GM23248 (cell line): Measurements from ENCODE around the gene OR2C3. TPM values are rescaled to one million over a fixed set of nuclear protein-coding genes. Genes with fewer than 3 reads are reported as not detected.
"Not testable (repeated sequence)": the region's sequence is repeated elsewhere in the genome, so short reads cannot be mapped to it uniquely, and the experiment has no call there.

Experiments
- DNase-seq: peaks from one replicate; pipeline ENCODE4 v3.0.0-alpha.2; 2015
- H2AFZ ChIP-seq: fragments of 200-600 bp; sonication (generic); 2 replicates; pipeline ENCODE4 v1.6.1; 2016; ENCODE audit warnings: antibody characterized with exemption
- H3F3A ChIP-seq: fragments of 200-600 bp; sonication (generic); 2 replicates; pipeline ENCODE4 v1.6.1; 2016; ENCODE audit warnings: mild to moderate bottlenecking, antibody characterized with exemption, mixed run types; ENCODE audit not compliant: insufficient read depth
- H3K27ac ChIP-seq: fragments of 200-600 bp; sonication (generic); 2 replicates; pipeline ENCODE4 v1.5.1; 2016; ENCODE audit warnings: mild to moderate bottlenecking
- H3K27me3 ChIP-seq: fragments of 200-600 bp; sonication (generic); replicated peaks from 2 replicates; pipeline ENCODE4 v1.6.1; 2016; ENCODE audit warnings: mild to moderate bottlenecking; ENCODE audit not compliant: insufficient read depth
- H3K36me3 ChIP-seq: fragments of 200-600 bp; sonication (generic); 2 replicates; pipeline ENCODE4 v1.6.1; 2016; ENCODE audit warnings: low read depth, mild to moderate bottlenecking
- H3K4me1 ChIP-seq: fragments of 200-600 bp; sonication (generic); 2 replicates; pipeline ENCODE4 v1.6.1; 2016; ENCODE audit warnings: mild to moderate bottlenecking; ENCODE audit not compliant: insufficient read depth
- H3K4me2 ChIP-seq: fragments of 200-600 bp; sonication (generic); one replicate; pipeline ENCODE4 v1.6.1; 2016; ENCODE audit warnings: mild to moderate bottlenecking; ENCODE audit not compliant: unreplicated experiment
- H3K4me3 ChIP-seq: fragments of 200-600 bp; sonication (generic); 2 replicates; pipeline ENCODE4 v1.5.1; 2016; ENCODE audit warnings: mild to moderate bottlenecking
- H3K79me2 ChIP-seq: fragments of 200-600 bp; sonication (generic); 2 replicates; pipeline ENCODE4 v1.6.1; 2016; ENCODE audit warnings: mild to moderate bottlenecking; ENCODE audit not compliant: insufficient read depth
- H3K9ac ChIP-seq: fragments of 200-600 bp; sonication (generic); 2 replicates; pipeline ENCODE4 v1.6.1; 2016; ENCODE audit warnings: mild to moderate bottlenecking
- H3K9me2 ChIP-seq: fragments of 200-600 bp; sonication (generic); 2 replicates; pipeline ENCODE4 v1.6.1; 2016; ENCODE audit warnings: mixed run types, mild to moderate bottlenecking, moderate library complexity; ENCODE audit not compliant: insufficient read depth
- H3K9me3 ChIP-seq: fragments of 200-600 bp; sonication (generic); one replicate; pipeline ENCODE4 v1.6.1; 2017; ENCODE audit warnings: low read depth
- H4K20me1 ChIP-seq: fragments of 200-600 bp; sonication (generic); 2 replicates; pipeline ENCODE4 v1.6.0; 2016; ENCODE audit not compliant: insufficient read depth
- EZH2 ChIP-seq: fragments of 200-600 bp; sonication (generic); IDR thresholded peaks from 2 replicates; pipeline ENCODE4 v1.6.1; 2018; ENCODE audit warnings: antibody characterized with exemption, mild to moderate bottlenecking; ENCODE audit not compliant: insufficient read depth, poor library complexity, severe bottlenecking
- EZH2phosphoT487 ChIP-seq: fragments of 200-600 bp; sonication (generic); IDR thresholded peaks from 2 replicates; pipeline ENCODE4 v1.6.1; 2018; ENCODE audit warnings: antibody characterized with exemption, moderate library complexity, mild to moderate bottlenecking, low read depth; ENCODE audit not compliant: insufficient read depth
- WGBS, 2 experiments: methylation state at CpG; one replicate each; pipeline ENCODE4 v1.1.6; 2015 to 2017; ENCODE audit warnings: low lambda C conversion rate in 2 of 2, low coverage in 1 of 2; ENCODE audit errors: missing lambda C conversion rate in 2 of 2; 5-methylcytosine and 5-hydroxymethylcytosine counted together
- in situ Hi-C: fragments of 300-500 bp; cut with MboI; formaldehyde crosslinking; loops from 2 replicates; pipeline ENCODE4 v1.15.0; 2020
- polyA plus RNA-seq: library from polyadenylated mRNA; unstranded; fragments of >200 nt; fragmentation: Nextera tagmentation; extraction: Ambion mirVana; gene quantifications from 2 replicates; pipeline ENCODE4 v1.2.1, GENCODE V29; 2016
- total RNA-seq: library from RNA; depleted of rRNA; stranded (reverse); fragments of >200 nt; shearing (Covaris generic); gene quantifications from 2 replicates; pipeline ENCODE4 v1.2.3, GENCODE V29; 2014

Gene OR2C3
- total and polyA plus RNA-seq, 2 experiments from 2014 or later = 0.22 TPM; not detected in 1

DNA sequence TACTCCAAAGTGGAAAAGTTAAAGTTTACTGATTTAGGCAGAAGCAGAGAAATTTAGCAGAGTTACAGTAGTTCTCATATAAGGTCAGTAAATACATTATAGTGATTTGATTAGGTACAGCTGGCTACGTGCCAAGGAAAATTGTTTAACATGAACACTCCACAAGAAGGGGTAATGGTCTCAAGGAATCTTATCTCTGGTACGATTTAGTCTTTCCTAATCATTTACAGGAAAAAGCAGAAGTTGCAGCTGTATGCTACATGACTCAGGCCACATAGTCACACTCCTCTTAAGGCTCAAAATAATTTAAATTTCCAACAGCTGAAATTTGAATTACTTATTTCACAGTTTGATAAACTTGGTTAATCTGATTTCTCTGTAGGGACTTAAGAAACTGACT is 41.5 kb downstream of the OR2C3 start:
- H3K9me2 ChIP-seq = no peaks in the 10 kb centered on the region
- no peak overlapping the region for H3K9ac ChIP-seq
- no peaks in the 10 kb centered on the region for H3K27me3 ChIP-seq
- no peaks in the 10 kb centered on the region for H3K79me2 ChIP-seq
- WGBS, 2 experiments = 1 to 2% methylated on average over 2 of the region's 2 CpGs
- no peaks in the 10 kb centered on the region for H3K9me3 ChIP-seq
- no peaks in the 10 kb centered on the region for H4K20me1 ChIP-seq
- no peak for TF ChIP-seq EZH2phosphoT487
- no peak overlapping the region for H3K4me3 ChIP-seq
- H3K4me1 ChIP-seq = no peaks in the 10 kb centered on the region
- DNase-seq = peak; percentile 11
- H3K4me2 ChIP-seq = no peak overlapping the region
- H3K36me3 ChIP-seq = no peaks in the 10 kb centered on the region
- H2AFZ ChIP-seq = no peak overlapping the region
- no peaks in the 10 kb centered on the region for H3F3A ChIP-seq
- in situ Hi-C loops = no loop called here
- H3K27ac ChIP-seq = no peak overlapping the region

DNA sequence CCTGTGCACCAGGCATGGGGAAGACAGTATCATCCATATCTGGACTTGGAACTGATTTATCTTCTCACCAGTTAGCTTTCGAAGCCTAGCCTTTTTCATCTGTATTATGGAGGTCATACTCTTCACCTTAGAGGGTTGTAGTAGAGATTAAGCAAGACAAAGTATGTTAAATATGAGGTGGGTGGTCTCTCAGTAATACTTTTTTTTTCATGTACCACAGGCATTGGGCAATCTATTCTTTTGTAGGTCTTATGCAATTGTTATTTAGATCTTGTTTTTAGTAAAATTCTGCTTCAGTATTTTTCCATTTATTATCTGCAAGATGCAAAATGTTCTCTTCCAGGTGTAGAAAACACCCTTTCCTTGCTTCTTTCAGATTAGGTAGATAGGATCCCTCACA is 43.1 kb downstream of the OR2C3 start:
- no peak overlapping the region for H3K9ac ChIP-seq
- H3K27ac ChIP-seq = no peak overlapping the region
- H3K9me2 ChIP-seq = no peaks in the 10 kb centered on the region
- TF ChIP-seq EZH2phosphoT487 (no peak), EZH2 (no peak)
- H3K4me1 ChIP-seq = no peaks in the 10 kb centered on the region
- H3K79me2 ChIP-seq = no peaks in the 10 kb centered on the region
- no peak overlapping the region for H2AFZ ChIP-seq
- H3K4me2 ChIP-seq = no peak overlapping the region
- H3K4me3 ChIP-seq = no peak overlapping the region
- 16 to 24% methylated on average over 1 of the region's 1 CpG for WGBS, 2 experiments
- H3F3A ChIP-seq = no peaks in the 10 kb centered on the region
- no peak for DNase-seq
- H3K27me3 ChIP-seq = no peaks in the 10 kb centered on the region
- H4K20me1 ChIP-seq = no peaks in the 10 kb centered on the region
- no peaks in the 10 kb centered on the region for H3K9me3 ChIP-seq
- in situ Hi-C loops = no loop called here
- no peaks in the 10 kb centered on the region for H3K36me3 ChIP-seq

DNA sequence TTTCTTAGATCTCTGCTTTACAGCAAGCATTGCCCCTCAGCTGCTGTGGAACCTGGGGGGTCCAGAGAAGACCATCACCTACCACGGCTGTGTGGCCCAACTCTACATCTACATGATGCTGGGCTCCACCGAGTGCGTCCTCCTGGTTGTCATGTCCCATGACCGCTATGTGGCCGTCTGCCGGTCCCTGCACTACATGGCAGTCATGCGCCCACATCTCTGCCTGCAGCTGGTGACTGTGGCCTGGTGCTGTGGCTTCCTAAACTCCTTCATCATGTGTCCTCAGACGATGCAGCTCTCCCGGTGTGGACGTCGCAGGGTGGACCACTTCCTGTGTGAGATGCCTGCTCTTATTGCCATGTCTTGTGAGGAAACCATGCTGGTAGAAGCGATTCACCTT is 44.9 kb downstream of the OR2C3 start:
- Histone ChIP-seq H3K36me3 (no peaks in the 10 kb centered on the region), H2AFZ (no peak overlapping the region), H3K4me3 (no peak overlapping the region), H3K79me2 (no peaks in the 10 kb centered on the region), H4K20me1 (no peaks in the 10 kb centered on the region), H3F3A (no peaks in the 10 kb centered on the region), H3K27ac (no peak overlapping the region), H3K4me2 (no peak overlapping the region), H3K9me2 (no peaks in the 10 kb centered on the region), H3K27me3 (no peaks in the 10 kb centered on the region), H3K4me1 (no peaks in the 10 kb centered on the region), H3K9ac (no peak overlapping the region), H3K9me3 (no peaks in the 10 kb centered on the region)
- TF ChIP-seq EZH2 (no peak), EZH2phosphoT487 (no peak)
- WGBS, 2 experiments = 57 to 65% methylated on average over 12 of the region's 12 CpGs
- DNase-seq = no peak
- in situ Hi-C loops = no loop called here

DNA sequence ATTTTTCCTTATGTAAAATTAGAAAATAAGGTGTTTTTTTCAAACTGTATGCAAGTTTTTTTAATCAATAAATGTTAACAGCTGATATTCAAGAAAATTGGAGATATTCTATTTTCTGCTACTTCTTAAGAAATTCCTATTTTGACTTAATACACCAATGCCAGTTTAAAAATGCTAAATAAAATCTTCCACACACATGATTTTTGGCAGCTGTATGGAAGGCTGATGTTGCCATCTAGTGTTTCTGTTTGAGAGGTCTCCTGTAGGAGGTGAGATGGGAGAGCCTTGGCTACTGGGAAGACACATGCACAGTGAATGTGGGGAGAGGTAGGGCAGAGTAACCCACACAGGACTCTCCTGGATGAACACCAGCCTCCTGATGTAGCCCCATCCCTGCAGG is 49.2 kb downstream of the OR2C3 start:
- no peaks in the 10 kb centered on the region for H4K20me1 ChIP-seq
- H2AFZ ChIP-seq = no peak overlapping the region
- H3K9me2 ChIP-seq = no peaks in the 10 kb centered on the region
- TF ChIP-seq EZH2 (no peak), EZH2phosphoT487 (no peak)
- H3K9me3 ChIP-seq = no peaks in the 10 kb centered on the region
- in situ Hi-C loops = no loop called here
- no peak overlapping the region for H3K27ac ChIP-seq
- no peaks in the 10 kb centered on the region for H3K27me3 ChIP-seq
- H3K4me1 ChIP-seq = peaks cover 5% of the 10 kb centered on the region; the same call in 1 of the 2 replicates
- H3K4me3 ChIP-seq = no peak overlapping the region
- H3K9ac ChIP-seq = no peak overlapping the region
- H3K36me3 ChIP-seq = no peaks in the 10 kb centered on the region
- H3K4me2 ChIP-seq = no peak overlapping the region
- DNase-seq = peak; percentile 66
- no peaks in the 10 kb centered on the region for H3K79me2 ChIP-seq
- no peaks in the 10 kb centered on the region for H3F3A ChIP-seq

DNA sequence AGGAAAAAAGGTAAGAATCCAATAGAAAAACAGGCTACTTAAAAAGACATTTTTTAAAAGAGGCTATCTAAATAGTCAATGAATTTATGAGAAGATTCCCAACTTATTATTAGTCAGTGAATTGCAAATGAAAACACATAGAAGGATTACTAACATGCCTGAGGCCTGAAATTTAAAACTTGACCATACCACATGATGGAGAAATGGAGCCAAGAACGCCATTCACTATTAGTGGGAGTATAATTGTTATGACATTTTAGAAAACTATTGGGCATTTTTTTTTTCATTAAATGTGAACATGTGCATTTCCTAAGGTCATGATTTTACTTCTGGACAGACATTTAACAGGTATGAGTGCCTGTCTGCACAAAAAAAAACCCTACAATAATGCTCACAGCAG is 53.5 kb downstream of the OR2C3 start:
- in situ Hi-C loops = no loop called here
- H3F3A ChIP-seq = no peaks in the 10 kb centered on the region
- H3K27me3 ChIP-seq = no peaks in the 10 kb centered on the region
- TF ChIP-seq EZH2 (no peak), EZH2phosphoT487 (no peak)
- no peak overlapping the region for H2AFZ ChIP-seq
- no peak overlapping the region for H3K27ac ChIP-seq
- no peak overlapping the region for H3K4me2 ChIP-seq
- peak; percentile 52 for DNase-seq
- no peaks in the 10 kb centered on the region for H3K36me3 ChIP-seq
- H3K4me3 ChIP-seq = no peak overlapping the region
- H3K4me1 ChIP-seq = peaks cover 5% of the 10 kb centered on the region; the same call in 1 of the 2 replicates
- H3K9me2 ChIP-seq = no peaks in the 10 kb centered on the region
- H3K9me3 ChIP-seq = no peaks in the 10 kb centered on the region
- no peaks in the 10 kb centered on the region for H3K79me2 ChIP-seq
- 5% methylated on average over 1 of the region's 1 CpG for WGBS, 2 experiments
- no peak overlapping the region for H3K9ac ChIP-seq
- H4K20me1 ChIP-seq = no peaks in the 10 kb centered on the region

DNA sequence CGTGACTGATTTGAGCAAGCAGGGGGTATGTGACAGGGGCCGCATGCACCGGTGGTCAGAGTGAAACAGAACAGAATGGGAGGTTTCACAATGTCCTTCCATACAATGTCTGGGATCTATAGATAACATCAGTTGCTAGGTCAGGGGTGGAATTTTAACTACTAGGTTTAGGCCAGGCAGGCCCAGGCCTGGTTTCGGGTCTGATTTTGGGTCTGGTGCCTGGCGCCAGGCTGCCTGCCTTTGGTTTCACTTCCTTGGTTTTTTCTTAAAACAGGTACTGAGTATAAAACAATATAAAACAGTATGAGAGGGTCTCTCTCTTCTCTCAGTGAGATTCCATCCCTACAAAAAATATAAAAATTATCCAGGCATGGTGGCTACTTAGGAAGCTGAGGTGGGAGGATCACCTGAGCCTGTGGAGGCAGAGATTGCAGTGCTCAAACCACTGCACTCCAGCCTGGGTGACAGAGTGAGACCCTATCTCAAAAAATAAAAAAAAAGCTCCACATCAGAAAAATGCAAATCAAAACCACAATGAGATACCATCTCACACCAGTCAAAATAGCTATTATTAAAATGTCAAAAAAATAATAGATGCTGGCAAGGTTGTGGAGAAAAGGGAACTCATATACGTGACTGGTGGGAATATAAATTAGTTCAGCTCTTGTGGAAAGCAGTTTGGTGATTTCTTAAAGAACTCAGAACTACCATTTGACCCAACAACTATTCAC is 59.7 kb downstream of the OR2C3 start:
- H3K4me3 ChIP-seq, H3K9me2 ChIP-seq, DNase-seq, H3K27me3 ChIP-seq, H3K27ac ChIP-seq, H3K9ac ChIP-seq, H4K20me1 ChIP-seq, H3K36me3 ChIP-seq, H3F3A ChIP-seq, H3K79me2 ChIP-seq, H3K4me2 ChIP-seq, H3K9me3 ChIP-seq, H3K4me1 ChIP-seq, in situ Hi-C loops, H2AFZ ChIP-seq: not testable (repeated sequence)
- WGBS, 2 experiments = 44 to 48% methylated on average over 6 of the region's 6 CpGs
